ENCODE measurements around the gene ATOX1.

ATOX1 gene

DNA sequence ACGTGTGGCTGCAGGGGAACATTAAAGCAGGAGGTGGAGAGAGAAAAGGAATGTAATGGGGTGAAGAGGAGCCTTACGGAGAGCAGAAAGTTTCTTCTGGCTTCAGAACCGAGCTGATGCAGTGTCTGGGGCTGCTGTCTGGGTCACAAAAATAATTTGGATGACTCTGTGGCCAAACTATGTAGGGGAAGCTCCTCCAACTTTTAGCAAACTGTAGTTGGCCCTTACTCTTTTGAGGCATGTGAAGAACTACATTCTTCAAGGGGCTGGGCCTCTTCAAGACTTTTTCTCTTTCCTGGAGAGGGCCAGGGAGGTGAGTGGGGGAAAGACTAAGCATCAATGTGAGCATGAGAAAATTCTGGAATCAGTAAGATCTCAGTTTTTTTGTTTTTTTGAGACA is 39.8 kb downstream of the ATOX1 start:
- TF ChIP-seq, protein P1, sequence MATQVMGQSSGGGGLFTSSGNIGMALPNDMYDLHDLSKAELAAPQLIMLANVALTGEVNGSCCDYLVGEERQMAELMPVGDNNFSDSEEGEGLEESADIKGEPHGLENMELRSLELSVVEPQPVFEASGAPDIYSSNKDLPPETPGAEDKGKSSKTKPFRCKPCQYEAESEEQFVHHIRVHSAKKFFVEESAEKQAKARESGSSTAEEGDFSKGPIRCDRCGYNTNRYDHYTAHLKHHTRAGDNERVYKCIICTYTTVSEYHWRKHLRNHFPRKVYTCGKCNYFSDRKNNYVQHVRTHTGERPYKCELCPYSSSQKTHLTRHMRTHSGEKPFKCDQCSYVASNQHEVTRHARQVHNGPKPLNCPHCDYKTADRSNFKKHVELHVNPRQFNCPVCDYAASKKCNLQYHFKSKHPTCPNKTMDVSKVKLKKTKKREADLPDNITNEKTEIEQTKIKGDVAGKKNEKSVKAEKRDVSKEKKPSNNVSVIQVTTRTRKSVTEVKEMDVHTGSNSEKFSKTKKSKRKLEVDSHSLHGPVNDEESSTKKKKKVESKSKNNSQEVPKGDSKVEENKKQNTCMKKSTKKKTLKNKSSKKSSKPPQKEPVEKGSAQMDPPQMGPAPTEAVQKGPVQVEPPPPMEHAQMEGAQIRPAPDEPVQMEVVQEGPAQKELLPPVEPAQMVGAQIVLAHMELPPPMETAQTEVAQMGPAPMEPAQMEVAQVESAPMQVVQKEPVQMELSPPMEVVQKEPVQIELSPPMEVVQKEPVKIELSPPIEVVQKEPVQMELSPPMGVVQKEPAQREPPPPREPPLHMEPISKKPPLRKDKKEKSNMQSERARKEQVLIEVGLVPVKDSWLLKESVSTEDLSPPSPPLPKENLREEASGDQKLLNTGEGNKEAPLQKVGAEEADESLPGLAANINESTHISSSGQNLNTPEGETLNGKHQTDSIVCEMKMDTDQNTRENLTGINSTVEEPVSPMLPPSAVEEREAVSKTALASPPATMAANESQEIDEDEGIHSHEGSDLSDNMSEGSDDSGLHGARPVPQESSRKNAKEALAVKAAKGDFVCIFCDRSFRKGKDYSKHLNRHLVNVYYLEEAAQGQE (IDR thresholded peaks at IDR 0.05; ENCODE audit: insufficient read depth in 1 of 2, low read depth in 2 of 2, low read length in 2 of 2): no peak
- TF ChIP-seq POLR2AphosphoS5 (IDR thresholded peaks at IDR 0.05; ENCODE audit: low read depth, low read length) (no peak), TAF1 (IDR thresholded peaks at IDR 0.05; ENCODE audit: borderline replicate concordance, insufficient read depth, low read length) (no peak), FOXP2 (optimal IDR thresholded peaks at IDR 0.05; ENCODE audit: borderline replicate concordance, extremely low read depth, extremely low read length, insufficient read depth) (no peak), SIN3A (IDR thresholded peaks at IDR 0.05; ENCODE audit: borderline replicate concordance, insufficient read depth, low read length) (no peak)

DNA sequence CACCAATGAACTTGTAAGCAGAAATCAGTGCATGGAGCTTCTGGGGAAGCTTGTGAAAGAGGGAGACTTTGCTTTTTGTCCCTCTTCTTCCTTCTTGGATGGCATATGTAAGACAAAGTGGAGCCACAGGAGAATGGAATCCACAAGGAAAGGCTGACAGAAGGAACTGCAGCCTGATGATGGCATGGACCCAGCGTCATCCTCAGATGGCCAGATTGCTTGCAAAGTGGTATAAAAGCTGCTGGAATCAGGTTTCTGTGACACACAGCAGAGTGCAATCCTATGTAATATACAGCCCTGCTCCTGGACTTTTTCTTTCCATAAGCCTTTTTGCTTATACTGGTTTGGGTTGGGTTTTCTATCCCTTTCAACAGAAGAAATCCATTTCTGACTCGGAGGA is 40.3 kb downstream of the ATOX1 start:
- TF ChIP-seq POLR2AphosphoS5 (IDR thresholded peaks at IDR 0.05; ENCODE audit: low read depth, low read length) (no peak), SIN3A (IDR thresholded peaks at IDR 0.05; ENCODE audit: borderline replicate concordance, insufficient read depth, low read length) (no peak), TAF1 (IDR thresholded peaks at IDR 0.05; ENCODE audit: borderline replicate concordance, insufficient read depth, low read length) (no peak), FOXP2 (optimal IDR thresholded peaks at IDR 0.05; ENCODE audit: borderline replicate concordance, extremely low read depth, extremely low read length, insufficient read depth) (no peak)
- TF ChIP-seq, protein P1 (IDR thresholded peaks at IDR 0.05; ENCODE audit: insufficient read depth in 1 of 2, low read depth in 2 of 2, low read length in 2 of 2): no peak

DNA sequence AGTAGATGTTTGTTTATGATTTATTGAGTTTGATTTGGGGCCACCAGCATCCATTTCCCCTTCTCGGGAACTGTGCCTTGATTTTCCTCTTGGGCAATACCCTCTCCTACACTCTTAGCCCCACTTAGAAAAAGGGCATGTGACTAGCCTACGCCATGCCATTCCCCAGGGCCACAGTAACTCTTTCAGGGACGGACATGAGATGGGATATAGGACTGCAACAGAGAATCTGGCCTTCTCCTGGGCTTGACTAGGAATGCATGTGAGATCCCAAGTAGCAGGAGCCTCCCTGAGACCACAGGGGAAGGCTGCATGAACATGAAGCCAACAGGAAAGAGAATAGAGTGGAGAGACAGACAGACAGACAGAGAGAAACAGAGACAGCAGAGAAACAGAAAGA is 41.0 kb downstream of the ATOX1 start:
- no peak for TF ChIP-seq POLR2AphosphoS5 (IDR thresholded peaks at IDR 0.05; ENCODE audit: low read depth, low read length)
- no peak for TF ChIP-seq FOXP2 (optimal IDR thresholded peaks at IDR 0.05; ENCODE audit: borderline replicate concordance, extremely low read depth, extremely low read length, insufficient read depth)
- TF ChIP-seq, protein P1 (IDR thresholded peaks at IDR 0.05; ENCODE audit: insufficient read depth in 1 of 2, low read depth in 2 of 2, low read length in 2 of 2): no peak
- TF ChIP-seq TAF1 (IDR thresholded peaks at IDR 0.05; ENCODE audit: borderline replicate concordance, insufficient read depth, low read length): no peak
- TF ChIP-seq SIN3A (IDR thresholded peaks at IDR 0.05; ENCODE audit: borderline replicate concordance, insufficient read depth, low read length): no peak

DNA sequence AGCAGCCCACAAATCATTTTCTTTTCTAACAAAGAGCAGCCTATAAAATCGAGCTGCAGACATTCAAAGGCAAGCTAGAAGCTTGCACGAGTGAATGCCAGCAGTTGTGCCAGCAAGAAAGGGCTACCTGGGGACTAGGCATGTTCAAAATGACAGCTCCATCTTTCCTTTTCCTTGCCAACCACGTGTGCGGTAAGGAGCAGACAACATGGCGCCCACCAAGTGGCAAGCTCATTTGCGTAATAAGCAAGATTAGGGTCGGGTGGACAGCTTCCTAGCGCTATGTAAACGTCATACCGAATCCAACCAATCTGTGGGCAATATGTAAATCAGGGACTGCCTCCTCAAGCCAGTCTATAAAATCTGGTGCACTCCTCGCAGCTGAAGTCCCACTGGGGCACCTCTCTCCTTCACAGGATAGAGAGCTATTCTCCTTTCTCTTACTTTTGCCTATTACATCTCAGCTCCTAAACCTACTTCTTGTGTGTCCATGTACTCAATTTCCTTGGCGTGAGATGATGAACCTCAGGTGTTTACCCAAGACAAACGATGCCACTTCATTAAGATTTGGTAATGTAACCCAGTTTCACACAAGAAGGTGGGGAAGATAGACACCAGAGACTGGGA is 49.2 kb downstream of the ATOX1 start:
- TF ChIP-seq, protein P1 (IDR thresholded peaks at IDR 0.05; ENCODE audit: insufficient read depth in 1 of 2, low read depth in 2 of 2, low read length in 2 of 2): no peak
- no peak for TF ChIP-seq TAF1 (IDR thresholded peaks at IDR 0.05; ENCODE audit: borderline replicate concordance, insufficient read depth, low read length)
- no peak for TF ChIP-seq POLR2AphosphoS5 (IDR thresholded peaks at IDR 0.05; ENCODE audit: low read depth, low read length)
- no peak for TF ChIP-seq FOXP2 (optimal IDR thresholded peaks at IDR 0.05; ENCODE audit: borderline replicate concordance, extremely low read depth, extremely low read length, insufficient read depth)
- no peak for TF ChIP-seq SIN3A (IDR thresholded peaks at IDR 0.05; ENCODE audit: borderline replicate concordance, insufficient read depth, low read length)

All from PFSK-1 (cell line).